Body of pancreas (tissue), 4 donors: ENCODE measurements around the gene RPIA. TPM values are rescaled to one million over a fixed set of nuclear protein-coding genes. Genes with fewer than 3 reads are reported as not detected.

Experiments
- ATAC-seq: fragments of 150-250 bp; one replicate; pipeline ENCODE4 v1.9.1; 2016
- DNase-seq, 4 donors: peaks; one replicate each; pipeline ENCODE4 v3.0.0-alpha.2; 2019
- H3K27ac ChIP-seq, 4 donors: fragments of 200-600 bp; sonication (generic); 1 replicate in 3 of 4; 2 replicates in 1 of 4; pipeline versions ENCODE4 v1.5.1 to v1.6.1; 2016 to 2019; ENCODE audit warnings: mild to moderate bottlenecking in 1 of 4, mixed read lengths in 1 of 4, moderate library complexity in 1 of 4
- H3K27me3 ChIP-seq, 2 donors: fragments of 200-600 bp; sonication (generic); one replicate each; pipeline ENCODE4 v1.6.0; 2016; ENCODE audit warnings: mild to moderate bottlenecking in 1 of 2
- H3K36me3 ChIP-seq, 2 donors: fragments of 200-600 bp; sonication (generic); replicated peaks in 1 of 2; 2 replicates each; pipeline ENCODE4 v1.5.1; 2016; ENCODE audit warnings: low read depth in 2 of 2; ENCODE audit not compliant: insufficient read depth in 1 of 2
- H3K4me1 ChIP-seq: fragments of 200-600 bp; sonication (generic); one replicate; pipeline ENCODE4 v1.6.0; 2016
- H3K4me3 ChIP-seq, 2 donors: fragments of 200-600 bp; sonication (generic); 1 replicate in 1 of 2; 2 replicates in 1 of 2; pipeline ENCODE4 v1.5.1; 2016 to 2019
- H3K9me3 ChIP-seq, 3 donors: fragments of 200-600 bp; sonication (generic); 1 replicate in 2 of 3; 2 replicates in 1 of 3; pipeline ENCODE4 v1.5.1; 2016
- POLR2A ChIP-seq, 3 donors: fragments of 450-650 bp; IDR thresholded peaks; one replicate each; pipeline ENCODE4 v1.6.1; 2016; ENCODE audit warnings: antibody characterized with exemption in 3 of 3, mild to moderate bottlenecking in 2 of 3
- WGBS, 2 donors: methylation state at CpG; one replicate each; pipeline ENCODE4 v1.1.5; 2017; 5-methylcytosine and 5-hydroxymethylcytosine counted together
- intact Hi-C: fragments of 100-400 bp; cut with DNase I; formaldehyde crosslinking; loops from one replicate; pipeline ENCODE4 v1.15.1; 2023
- total RNA-seq, 2 donors: library from RNA; depleted of rRNA; stranded (reverse); fragments of >200 nt; gene quantifications; one replicate each; pipeline ENCODE4 v1.1.0, GENCODE V29; 2016
- TF ChIP-seq, protein P1 (sequence below), 7 experiments: fragments of 450-650 bp in 4 of 7; fragments of 200-600 bp in 3 of 7; sonication (generic) in 3 of 7; IDR thresholded peaks; one replicate each; pipeline ENCODE4 v1.5.1; 2016 to 2019; ENCODE audit warnings: antibody characterized with exemption in 7 of 7

RPIA gene
- total RNA-seq, 2 donors from 2014 or later: 10.9 to 18.5 TPM

DNA sequence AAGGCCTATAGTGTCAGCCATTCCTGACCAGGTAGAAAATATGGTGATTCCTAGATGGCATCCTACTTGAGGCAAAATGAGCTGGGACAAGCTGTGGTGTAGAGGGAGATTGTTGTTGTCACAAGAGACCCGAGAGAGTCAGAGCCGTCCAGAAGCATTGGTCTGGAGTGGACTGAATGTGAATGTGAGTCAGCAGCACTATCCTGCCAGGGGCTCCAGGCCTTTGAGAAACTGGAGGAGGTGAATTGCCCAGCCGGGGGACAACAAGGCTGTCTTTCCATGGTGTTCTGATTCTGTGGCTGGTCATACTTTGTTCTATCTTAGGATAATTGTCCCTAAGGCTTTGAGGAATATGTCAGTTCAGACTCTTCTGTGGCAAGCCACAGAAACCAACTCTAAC is 34.8 kb upstream of the RPIA start:
- no peak for TF ChIP-seq POLR2A (IDR thresholded peaks at IDR 0.05)
- TF ChIP-seq, protein P1, sequence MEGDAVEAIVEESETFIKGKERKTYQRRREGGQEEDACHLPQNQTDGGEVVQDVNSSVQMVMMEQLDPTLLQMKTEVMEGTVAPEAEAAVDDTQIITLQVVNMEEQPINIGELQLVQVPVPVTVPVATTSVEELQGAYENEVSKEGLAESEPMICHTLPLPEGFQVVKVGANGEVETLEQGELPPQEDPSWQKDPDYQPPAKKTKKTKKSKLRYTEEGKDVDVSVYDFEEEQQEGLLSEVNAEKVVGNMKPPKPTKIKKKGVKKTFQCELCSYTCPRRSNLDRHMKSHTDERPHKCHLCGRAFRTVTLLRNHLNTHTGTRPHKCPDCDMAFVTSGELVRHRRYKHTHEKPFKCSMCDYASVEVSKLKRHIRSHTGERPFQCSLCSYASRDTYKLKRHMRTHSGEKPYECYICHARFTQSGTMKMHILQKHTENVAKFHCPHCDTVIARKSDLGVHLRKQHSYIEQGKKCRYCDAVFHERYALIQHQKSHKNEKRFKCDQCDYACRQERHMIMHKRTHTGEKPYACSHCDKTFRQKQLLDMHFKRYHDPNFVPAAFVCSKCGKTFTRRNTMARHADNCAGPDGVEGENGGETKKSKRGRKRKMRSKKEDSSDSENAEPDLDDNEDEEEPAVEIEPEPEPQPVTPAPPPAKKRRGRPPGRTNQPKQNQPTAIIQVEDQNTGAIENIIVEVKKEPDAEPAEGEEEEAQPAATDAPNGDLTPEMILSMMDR (IDR thresholded peaks at IDR 0.05): no peak
- Histone ChIP-seq H3K27me3 (no peaks in the 10 kb centered on the region), H3K4me1 (peaks cover 18% of the 10 kb centered on the region), H3K27ac (no peak overlapping the region), H3K4me3 (no peak overlapping the region), H3K9me3 (no peaks in the 10 kb centered on the region), H3K36me3 (no peaks in the 10 kb centered on the region)
- ATAC-seq (no peak), DNase-seq (no peak)
- intact Hi-C loops: no loop called here
- 73 to 96% methylated on average over 3 of the region's 3 CpGs for WGBS, 2 donors

DNA sequence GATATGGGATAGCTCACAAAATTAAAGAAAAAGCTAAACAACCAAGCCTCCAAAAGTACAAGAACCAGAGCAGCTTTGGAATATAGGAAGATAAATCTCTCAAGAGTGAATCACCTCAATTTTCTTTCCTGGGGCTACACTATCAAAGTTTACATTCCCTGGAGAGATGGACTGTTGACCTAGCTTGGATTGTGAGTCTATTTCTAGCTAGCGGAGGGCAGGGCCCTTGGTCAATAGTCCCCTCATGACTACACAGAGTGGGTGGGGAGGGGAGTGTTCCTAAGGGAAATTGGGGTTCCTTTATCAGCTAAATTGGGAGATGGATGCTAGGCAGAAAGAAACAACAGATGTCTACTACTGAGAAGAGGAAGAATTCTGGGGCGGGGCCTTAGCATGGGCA is 34.3 kb upstream of the RPIA start:
- H3K27ac ChIP-seq: no peak overlapping the region
- DNase-seq: no peak
- no peak overlapping the region for H3K4me3 ChIP-seq
- intact Hi-C loops: no loop called here
- no peaks in the 10 kb centered on the region for H3K9me3 ChIP-seq
- H3K36me3 ChIP-seq: no peaks in the 10 kb centered on the region
- WGBS, 2 donors: 90 to 91% methylated on average over 2 of the region's 2 CpGs
- peaks cover 18% of the 10 kb centered on the region for H3K4me1 ChIP-seq
- no peak for ATAC-seq
- H3K27me3 ChIP-seq: no peaks in the 10 kb centered on the region
- TF ChIP-seq POLR2A (IDR thresholded peaks at IDR 0.05): no peak
- TF ChIP-seq, protein P1 (IDR thresholded peaks at IDR 0.05): no peak

DNA sequence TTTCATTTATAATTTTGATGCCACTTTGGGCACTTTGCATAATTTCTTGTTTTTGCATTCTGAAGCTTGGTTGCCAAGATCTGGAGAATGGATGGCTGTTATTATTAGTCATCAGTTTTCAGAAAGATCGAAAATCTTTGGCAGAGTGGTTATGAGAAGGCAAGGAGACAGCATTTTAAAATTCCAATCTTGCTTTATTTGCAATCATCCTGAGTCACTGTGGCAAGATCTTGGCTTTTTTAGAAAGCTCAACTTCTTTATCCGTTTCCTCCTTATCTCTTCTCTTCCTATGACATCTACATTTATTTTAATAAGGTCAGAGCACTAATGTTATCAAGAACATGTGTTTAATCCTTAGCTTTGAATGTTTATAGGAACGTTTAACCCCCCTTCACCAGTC is 33.1 kb upstream of the RPIA start:
- no peak overlapping the region for H3K4me3 ChIP-seq
- H3K27ac ChIP-seq: peak overlapping the region in 2 of 4 donors; percentile 55 to 57
- ATAC-seq: peak; percentile 26
- no peak for DNase-seq
- no peaks in the 10 kb centered on the region for H3K9me3 ChIP-seq
- H3K27me3 ChIP-seq: no peaks in the 10 kb centered on the region
- H3K36me3 ChIP-seq: no peaks in the 10 kb centered on the region
- WGBS, 2 donors: 29 to 40% methylated on average over 3 of the region's 3 CpGs
- intact Hi-C loops: no loop called here
- peaks cover 18% of the 10 kb centered on the region for H3K4me1 ChIP-seq
- TF ChIP-seq, protein P1 (IDR thresholded peaks at IDR 0.05): no peak
- no peak for TF ChIP-seq POLR2A (IDR thresholded peaks at IDR 0.05)

DNA sequence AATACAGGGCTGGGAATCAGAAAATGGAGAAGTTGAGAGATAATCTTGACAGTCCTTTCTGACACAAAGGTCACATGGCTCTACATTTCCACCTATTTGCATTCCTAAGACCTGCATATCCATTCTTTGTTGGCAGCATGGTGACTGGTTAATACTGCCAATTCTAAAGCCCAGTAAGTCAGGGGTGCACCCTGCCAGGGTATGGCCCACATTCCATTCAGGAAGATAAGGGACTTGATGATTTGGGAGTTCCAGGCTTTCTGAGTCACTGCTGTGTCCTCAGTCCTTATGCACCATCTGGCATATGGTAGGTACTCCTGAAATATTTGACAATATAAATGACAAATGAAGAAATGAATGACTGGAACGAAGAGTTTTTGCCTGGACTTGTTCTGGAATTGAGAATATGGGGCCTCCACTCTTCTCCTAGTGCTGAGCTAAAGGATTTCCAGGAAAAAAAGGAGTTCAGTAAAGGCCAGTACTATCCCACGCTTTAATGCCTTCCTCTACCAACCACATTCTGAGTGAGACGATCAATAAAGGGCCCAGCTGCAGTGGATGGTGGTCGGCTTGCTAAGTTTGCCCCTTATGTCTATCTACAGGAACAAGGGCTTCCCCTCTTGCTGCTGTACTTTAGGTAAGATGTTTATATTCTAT is 32.5 kb upstream of the RPIA start:
- peak; percentile 67 for ATAC-seq
- no peaks in the 10 kb centered on the region for H3K9me3 ChIP-seq
- intact Hi-C loops: no loop called here
- TF ChIP-seq, protein P1 (IDR thresholded peaks at IDR 0.05): no peak
- TF ChIP-seq POLR2A (IDR thresholded peaks at IDR 0.05): no peak
- DNase-seq: peak in 3 of 4 donors; percentile 14 to 28 (median 23)
- H3K4me3 ChIP-seq: no peak overlapping the region
- H3K27ac ChIP-seq: peak overlapping the region; percentile 49 to 57 (median 56)
- H3K27me3 ChIP-seq: no peaks in the 10 kb centered on the region
- peaks cover 18% of the 10 kb centered on the region for H3K4me1 ChIP-seq
- 64 to 80% methylated on average over 4 of the region's 4 CpGs for WGBS, 2 donors
- H3K36me3 ChIP-seq: no peaks in the 10 kb centered on the region

DNA sequence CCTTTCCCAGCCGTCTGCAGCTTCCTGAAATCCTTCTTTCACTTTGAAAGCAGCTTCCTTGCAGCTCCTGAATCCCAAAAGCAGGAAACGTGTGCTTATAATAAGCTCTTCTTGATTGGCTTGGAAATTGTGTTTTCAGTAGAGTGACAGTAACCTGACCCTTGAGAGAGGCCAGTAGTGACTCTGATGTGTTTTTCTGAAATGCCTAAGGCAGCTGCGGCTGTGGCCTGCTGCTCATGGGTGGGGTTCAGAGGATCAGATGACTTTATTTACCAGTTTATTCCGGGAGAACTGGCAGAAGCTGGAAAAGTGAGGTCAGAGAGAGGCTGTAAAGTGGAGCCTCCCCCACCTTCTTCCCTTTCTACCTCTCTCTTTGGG is 31.9 kb upstream of the RPIA start:
- DNase-seq (peak in 3 of 4 donors; percentile 27 to 49 (median 34)), ATAC-seq (peak; percentile 65)
- peak in 1 of 3 donors; percentile 20 for TF ChIP-seq POLR2A (IDR thresholded peaks at IDR 0.05)
- TF ChIP-seq, protein P1 (IDR thresholded peaks at IDR 0.05): no peak
- WGBS, 2 donors: 35 to 60% methylated on average over 4 of the region's 4 CpGs
- intact Hi-C loops: no loop called here
- Histone ChIP-seq H3K27ac (peak overlapping the region; percentile 49 to 57 (median 56)), H3K36me3 (no peaks in the 10 kb centered on the region), H3K27me3 (no peaks in the 10 kb centered on the region), H3K4me3 (no peak overlapping the region), H3K9me3 (no peaks in the 10 kb centered on the region), H3K4me1 (peaks cover 18% of the 10 kb centered on the region)
